ENCODE data around the gene GSTM4.

Gene GSTM4

DNA sequence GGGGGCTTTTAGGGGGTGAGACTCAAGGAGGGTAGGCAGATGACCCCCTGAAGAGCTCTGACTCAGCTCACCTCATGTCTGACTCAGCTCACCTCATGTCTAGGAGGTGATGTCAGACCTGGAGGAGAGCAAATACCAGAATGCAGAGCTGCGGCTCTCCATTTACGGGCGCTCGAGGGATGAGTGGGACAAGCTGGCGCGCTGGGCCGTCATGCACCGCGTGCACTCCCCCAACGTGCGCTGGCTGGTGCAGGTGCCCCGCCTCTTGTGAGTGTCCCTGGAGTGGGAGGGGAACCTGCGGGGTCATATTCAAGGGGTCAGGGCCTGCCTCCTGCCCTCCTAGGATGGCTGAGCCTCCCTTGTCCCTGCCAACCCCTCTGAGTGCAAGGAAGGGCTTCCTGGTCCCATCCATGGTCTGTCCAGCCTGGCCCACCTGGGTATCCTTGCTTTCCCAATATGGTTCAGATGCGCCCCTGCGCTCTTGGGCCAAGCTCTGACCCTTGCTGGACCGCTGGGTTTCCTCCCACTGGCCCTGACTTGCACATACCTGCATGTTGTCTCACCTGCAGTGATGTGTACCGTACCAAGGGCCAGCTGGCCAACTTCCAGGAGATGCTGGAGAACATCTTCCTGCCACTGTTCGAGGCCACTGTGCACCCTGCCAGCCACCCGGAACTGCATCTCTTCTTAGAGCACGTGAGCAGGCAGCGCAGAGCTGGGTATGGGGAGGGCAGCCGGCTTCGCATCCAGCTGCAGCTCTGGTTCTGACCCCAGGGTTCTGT, 27.2 kb upstream of the GSTM4 start:
- no peak for DNase-seq (ENCODE audit: low read depth in 1 of 2, low spot score in 1 of 2)
- no peak for TF ChIP-seq CTCF (IDR thresholded peaks at IDR 0.05; ENCODE audit: insufficient read depth, low read length)
- TF ChIP-seq POLR2AphosphoS5 (IDR thresholded peaks at IDR 0.05; ENCODE audit: low read depth), result no peak
- TF ChIP-seq REST (IDR thresholded peaks at IDR 0.05; ENCODE audit: insufficient replicate concordance, low read depth), result no peak
- TF ChIP-seq GABPA (IDR thresholded peaks at IDR 0.05; ENCODE audit: low read depth), result no peak
- no peak for TF ChIP-seq SPI1 (IDR thresholded peaks at IDR 0.05; ENCODE audit: borderline replicate concordance, low read depth)
- no peaks in the 10 kb centered on the region for H3K27me3 ChIP-seq (ENCODE audit: insufficient read depth, poor library complexity, severe bottlenecking)
- no peak overlapping the region for H3K27ac ChIP-seq (replicated peaks)
- no peak overlapping the region for H3K4me3 ChIP-seq (replicated peaks; ENCODE audit: insufficient read depth, low read length)

DNA sequence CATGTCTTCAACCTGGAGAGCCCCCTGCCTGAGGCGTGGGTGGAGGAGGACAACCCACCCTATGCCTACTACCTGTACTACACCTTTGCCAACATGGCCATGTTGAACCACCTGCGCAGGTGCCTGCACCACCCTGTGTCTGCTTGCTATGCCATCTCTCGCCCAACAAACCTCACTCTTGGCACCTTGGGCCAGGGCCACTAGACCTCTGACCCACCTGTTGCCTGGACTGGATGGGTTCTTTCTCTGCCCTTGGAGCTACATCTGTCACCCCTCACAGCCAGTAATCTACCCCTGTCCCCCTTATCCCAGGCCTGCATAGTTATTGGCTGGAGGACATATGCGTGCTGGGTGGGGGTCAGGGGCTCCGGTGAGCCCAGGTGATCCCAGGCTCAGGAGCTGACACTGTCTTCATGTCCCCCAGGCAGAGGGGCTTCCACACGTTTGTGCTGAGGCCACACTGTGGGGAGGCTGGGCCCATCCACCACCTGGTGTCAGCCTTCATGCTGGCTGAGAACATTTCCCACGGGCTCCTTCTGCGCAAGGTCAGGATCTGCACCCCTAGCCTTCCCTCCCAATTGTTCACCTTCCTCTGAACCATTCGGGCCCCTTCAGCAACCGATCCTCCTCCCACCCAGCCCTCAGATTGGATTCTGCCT, 26.4 kb upstream of the GSTM4 start:
- TF ChIP-seq GABPA (IDR thresholded peaks at IDR 0.05; ENCODE audit: low read depth) (no peak), POLR2AphosphoS5 (IDR thresholded peaks at IDR 0.05; ENCODE audit: low read depth) (no peak), REST (IDR thresholded peaks at IDR 0.05; ENCODE audit: insufficient replicate concordance, low read depth) (no peak), CTCF (IDR thresholded peaks at IDR 0.05; ENCODE audit: insufficient read depth, low read length) (no peak), SPI1 (IDR thresholded peaks at IDR 0.05; ENCODE audit: borderline replicate concordance, low read depth) (no peak)
- no peak for DNase-seq (ENCODE audit: low read depth in 1 of 2, low spot score in 1 of 2)
- Histone ChIP-seq H3K4me3 (replicated peaks; ENCODE audit: insufficient read depth, low read length) (no peak overlapping the region), H3K27me3 (ENCODE audit: insufficient read depth, poor library complexity, severe bottlenecking) (no peaks in the 10 kb centered on the region), H3K27ac (replicated peaks) (no peak overlapping the region)

GRCh38 chr1:109630081-109630897, 25.6 kb upstream of the GSTM4 start:
- H3K27me3 ChIP-seq (ENCODE audit: insufficient read depth, poor library complexity, severe bottlenecking), result no peaks in the 10 kb centered on the region
- no peak overlapping the region for H3K4me3 ChIP-seq (replicated peaks; ENCODE audit: insufficient read depth, low read length)
- TF ChIP-seq GABPA (IDR thresholded peaks at IDR 0.05; ENCODE audit: low read depth), result no peak
- no peak for TF ChIP-seq CTCF (IDR thresholded peaks at IDR 0.05; ENCODE audit: insufficient read depth, low read length)
- no peak for TF ChIP-seq REST (IDR thresholded peaks at IDR 0.05; ENCODE audit: insufficient replicate concordance, low read depth)
- TF ChIP-seq SPI1 (IDR thresholded peaks at IDR 0.05; ENCODE audit: borderline replicate concordance, low read depth), result no peak
- TF ChIP-seq POLR2AphosphoS5 (IDR thresholded peaks at IDR 0.05; ENCODE audit: low read depth), result no peak
- H3K27ac ChIP-seq (replicated peaks), result no peak overlapping the region
- no peak for DNase-seq (ENCODE audit: low read depth in 1 of 2, low spot score in 1 of 2)
